H1 (cell line): ENCODE results near the gene TXNDC5. TPM values are rescaled to one million over a fixed set of nuclear protein-coding genes. Genes with fewer than 3 reads are reported as not detected.

Source experiments
- CTCF ChIA-PET: fragments of 300-600 bp; sonication (Branson Sonifier 250); formaldehyde crosslinking; loops from one replicate; lab custom pipeline; 2021; ENCODE audit not compliant: partially characterized antibody; lab: Charles Lee
- POLR2A ChIA-PET: fragments of 300-600 bp; sonication (Branson Sonifier 250); formaldehyde crosslinking; loops from one replicate; lab custom pipeline; 2021; ENCODE audit warnings: inconsistent platforms; ENCODE audit not compliant: partially characterized antibody; lab: Charles Lee
- DNase-seq, 2 experiments: peaks; one replicate each; pipeline versions ENCODE4 v3.0.0 to v3.0.0-alpha.2; 2010 to 2022; ENCODE audit warnings: low spot score in 2 of 2, low read depth in 1 of 2, mixed read lengths in 1 of 2
- FAIRE-seq: peaks from 2 replicates; lab custom pipeline; 2011; peaks lifted over from hg19 to GRCh38; lab: Jason Lieb, UNC
- H2AFZ ChIP-seq: 2 replicates; pipeline ENCODE4 v1.8.1; 2012; ENCODE audit warnings: low read length, inconsistent platforms
- H2AK5ac ChIP-seq: 2 replicates; pipeline ENCODE4 v1.6.1; 2013; ENCODE audit warnings: low read depth, low read length
- H2BK120ac ChIP-seq: replicated peaks from 2 replicates; pipeline ENCODE3; 2013; ENCODE audit warnings: low read depth, low read length, inconsistent platforms
- H2BK12ac ChIP-seq: 2 replicates; pipeline ENCODE4 v1.6.1; 2013; ENCODE audit warnings: low read depth, low read length
- H2BK15ac ChIP-seq: 2 replicates; pipeline ENCODE4 v1.6.1; 2013; ENCODE audit warnings: low read length
- H2BK20ac ChIP-seq: 2 replicates; pipeline ENCODE4 v1.6.1; 2013; ENCODE audit warnings: low read length
- H2BK5ac ChIP-seq: 2 replicates; pipeline ENCODE4 v1.6.1; 2013; ENCODE audit warnings: low read depth, low read length
- H3K14ac ChIP-seq: 2 replicates; pipeline ENCODE4 v1.6.1; 2013; ENCODE audit warnings: inconsistent platforms; ENCODE audit not compliant: insufficient read length
- H3K18ac ChIP-seq: 2 replicates; pipeline ENCODE4 v1.6.1; 2013; ENCODE audit warnings: low read length; ENCODE audit errors: extremely low read depth
- H3K23ac ChIP-seq: 2 replicates; pipeline ENCODE4 v1.6.1; 2013; ENCODE audit warnings: inconsistent platforms; ENCODE audit not compliant: insufficient read length
- H3K23me2 ChIP-seq: 2 replicates; pipeline ENCODE4 v1.6.1; 2013; ENCODE audit warnings: low read depth, low read length
- H3K27ac ChIP-seq: 2 replicates; pipeline ENCODE4 v1.6.1; 2011; ENCODE audit warnings: low read depth, low read length, inconsistent platforms
- H3K27me3 ChIP-seq, 4 experiments: replicated peaks in 1 of 4; 1 replicate in 1 of 4; 2 replicates in 3 of 4; pipeline versions ENCODE4 v1.6.1 to v1.8.1; 2011 to 2013; ENCODE audit warnings: low read length in 3 of 4, mild to moderate bottlenecking in 3 of 4, inconsistent platforms in 2 of 4, mixed read lengths in 2 of 4, moderate library complexity in 1 of 4; ENCODE audit not compliant: control insufficient read depth in 3 of 4, insufficient read depth in 3 of 4; ENCODE audit errors: extremely low read depth in 1 of 4
- H3K36me3 ChIP-seq, 4 experiments: 2 replicates each; pipeline versions ENCODE4 v1.6.1 to v1.8.1; 2011 to 2013; ENCODE audit warnings: mild to moderate bottlenecking in 4 of 4, low read length in 3 of 4, moderate library complexity in 2 of 4, control low read depth in 1 of 4, inconsistent platforms in 1 of 4; ENCODE audit not compliant: insufficient read depth in 4 of 4, control insufficient read depth in 2 of 4
- H3K4ac ChIP-seq: replicated peaks from 2 replicates; pipeline ENCODE3; 2013; ENCODE audit warnings: low read length, low read depth, mixed read lengths, inconsistent platforms; ENCODE audit not compliant: insufficient read length
- H3K4me1 ChIP-seq, 4 experiments: replicated peaks in 1 of 4; 1 replicate in 1 of 4; 2 replicates in 3 of 4; pipeline versions ENCODE4 v1.6.1 to v1.8.1; 2011 to 2013; ENCODE audit warnings: low read length in 3 of 4, inconsistent platforms in 2 of 4, mixed read lengths in 1 of 4; ENCODE audit not compliant: insufficient read depth in 4 of 4, control insufficient read depth in 3 of 4
- H3K4me2 ChIP-seq, 2 experiments: 2 replicates each; pipeline versions ENCODE4 v1.6.1 to v1.8.1; 2011 to 2013; ENCODE audit warnings: low read depth in 2 of 2, low read length in 2 of 2, control low read depth in 1 of 2, inconsistent platforms in 1 of 2, mild to moderate bottlenecking in 1 of 2; ENCODE audit not compliant: insufficient read depth in 1 of 2
- H3K4me3 ChIP-seq, 4 experiments: fragments of 200-600, 300-600 bp in 1 of 4; sonication (generic), shearing (Covaris generic), sonication (Bioruptor Twin) in 1 of 4; 2 replicates each; pipeline versions ENCODE4 v1.5.1 to v1.8.1; 2011 to 2016; ENCODE audit warnings: low read length in 4 of 4, low read depth in 3 of 4, control low read depth in 2 of 4, inconsistent platforms in 2 of 4, mild to moderate bottlenecking in 2 of 4, mixed read lengths in 1 of 4, moderate library complexity in 1 of 4; ENCODE audit not compliant: insufficient read depth in 2 of 4; ENCODE audit errors: extremely low read depth in 1 of 4
- H3K56ac ChIP-seq: replicated peaks from 2 replicates; pipeline ENCODE3; 2013; ENCODE audit warnings: low read depth, mild to moderate bottlenecking, mixed read lengths, low read length, inconsistent platforms; ENCODE audit not compliant: insufficient read length
- H3K79me1 ChIP-seq: 2 replicates; pipeline ENCODE4 v1.6.1; 2013; ENCODE audit warnings: low read depth, low read length, control low read depth
- H3K79me2 ChIP-seq, 2 experiments: 2 replicates each; pipeline versions ENCODE4 v1.6.1 to v1.8.1; 2012 to 2013; ENCODE audit warnings: low read length in 2 of 2, mild to moderate bottlenecking in 2 of 2, inconsistent platforms in 1 of 2; ENCODE audit not compliant: insufficient read depth in 2 of 2, control insufficient read depth in 1 of 2
- H3K9ac ChIP-seq, 4 experiments: replicated peaks in 1 of 4; 1 replicate in 1 of 4; 2 replicates in 3 of 4; pipeline versions ENCODE4 v1.6.1 to v1.8.1; 2011 to 2013; ENCODE audit warnings: low read depth in 3 of 4, low read length in 3 of 4, control low read depth in 2 of 4, mild to moderate bottlenecking in 2 of 4, moderate library complexity in 2 of 4, inconsistent platforms in 1 of 4; ENCODE audit errors: extremely low read depth in 1 of 4
- H3K9me3 ChIP-seq, 2 experiments: 2 replicates each; pipeline versions ENCODE4 v1.6.1 to v1.8.1; 2012 to 2013; ENCODE audit warnings: mild to moderate bottlenecking in 2 of 2, moderate library complexity in 2 of 2, control low read depth in 1 of 2, inconsistent platforms in 1 of 2, low read depth in 1 of 2, low read length in 1 of 2, mixed read lengths in 1 of 2; ENCODE audit not compliant: insufficient read depth in 2 of 2
- H4K20me1 ChIP-seq, 2 experiments: replicated peaks in 1 of 2; 2 replicates each; pipeline versions ENCODE3 to v1.8.1; 2011 to 2013; ENCODE audit warnings: inconsistent platforms in 2 of 2, low read length in 2 of 2, mild to moderate bottlenecking in 1 of 2; ENCODE audit not compliant: insufficient read depth in 2 of 2, control insufficient read depth in 1 of 2
- H4K5ac ChIP-seq: 2 replicates; pipeline ENCODE4 v1.6.1; 2013; ENCODE audit warnings: low read length, low read depth, mixed read lengths, inconsistent platforms; ENCODE audit not compliant: insufficient read length
- H4K8ac ChIP-seq: 2 replicates; pipeline ENCODE4 v1.8.0; 2013; ENCODE audit warnings: mild to moderate bottlenecking, moderate library complexity, low read length, inconsistent platforms; ENCODE audit not compliant: insufficient read depth; ENCODE audit errors: extremely low read depth
- H4K91ac ChIP-seq: replicated peaks from 2 replicates; pipeline ENCODE3; 2013; ENCODE audit warnings: low read length, mixed read lengths, inconsistent platforms; ENCODE audit not compliant: insufficient read length
- CBX5 ChIP-seq: fragments of 300-800, 300-1000 bp; sonication (generic); IDR thresholded peaks from 2 replicates; pipeline ENCODE4 v1.7.1; 2016; ENCODE audit warnings: antibody characterized with exemption, low read length, low read depth
- FOSL1 ChIP-seq: IDR thresholded peaks from 2 replicates; pipeline ENCODE4 v1.6.1; 2011; ENCODE audit warnings: mild to moderate bottlenecking, low read depth, low read length, moderate library complexity; ENCODE audit not compliant: insufficient read depth
- KDM5A ChIP-seq: fragments of 200-600 bp; IDR thresholded peaks from 2 replicates; pipeline ENCODE4 v1.7.1; 2012; ENCODE audit warnings: mild to moderate bottlenecking, low read length, inconsistent platforms, mixed read lengths
- MAFK ChIP-seq: IDR thresholded peaks from 2 replicates; pipeline ENCODE4 v1.6.1; 2012; ENCODE audit warnings: low read depth, mild to moderate bottlenecking, improper control_type of control experiment, low read length
- RAD21 ChIP-seq, 2 experiments: IDR thresholded peaks in 1 of 2; conservative IDR thresholded peaks in 1 of 2; 2 replicates each; pipeline ENCODE4 v1.6.1; 2011; ENCODE audit warnings: low read depth in 2 of 2, low read length in 2 of 2, improper control_type of control experiment in 1 of 2, inconsistent platforms in 1 of 2, mild to moderate bottlenecking in 1 of 2, moderate library complexity in 1 of 2
- SIRT6 ChIP-seq: IDR thresholded peaks from one replicate; pipeline ENCODE4 v1.7.1; 2012; ENCODE audit warnings: low read length, inconsistent platforms
- SP1 ChIP-seq: IDR thresholded peaks from 2 replicates; pipeline ENCODE4 v1.6.1; 2011; ENCODE audit warnings: low read depth, low read length
- SP2 ChIP-seq: IDR thresholded peaks from 2 replicates; pipeline ENCODE4 v1.6.1; 2012; ENCODE audit warnings: mild to moderate bottlenecking, low read length, inconsistent platforms
- SP4 ChIP-seq: IDR thresholded peaks from 2 replicates; pipeline ENCODE4 v1.6.1; 2012; ENCODE audit warnings: low read length, inconsistent platforms
- SUZ12 ChIP-seq: fragments of 200-600 bp; sonication (generic); IDR thresholded peaks from 2 replicates; pipeline ENCODE4 v1.6.1; 2012; ENCODE audit warnings: mild to moderate bottlenecking, inconsistent platforms, low read length, moderate library complexity, mixed read lengths
- TAF1 ChIP-seq: IDR thresholded peaks from 2 replicates; pipeline ENCODE4 v1.6.1; 2011; ENCODE audit warnings: mild to moderate bottlenecking, low read depth, low read length
- TAF7 ChIP-seq: optimal IDR thresholded peaks from 2 replicates; pipeline ENCODE3; 2011; ENCODE audit warnings: low read depth, mild to moderate bottlenecking, inconsistent platforms, low read length, moderate library complexity, borderline replicate concordance
- YY1 ChIP-seq: IDR thresholded peaks from 2 replicates; pipeline ENCODE4 v1.6.1; 2011; ENCODE audit warnings: low read depth, mild to moderate bottlenecking, low read length
- WGBS, 2 experiments: shearing (Covaris generic) in 1 of 2; methylation state at CpG; one replicate each; pipeline versions ENCODE4 v1.1.6 to v1.1.7; 2013 to 2015; ENCODE audit warnings: low lambda C conversion rate in 2 of 2, mixed read lengths in 2 of 2, inconsistent platforms in 1 of 2, low coverage in 1 of 2, missing lambda C conversion rate in 1 of 2; ENCODE audit not compliant: insufficient replicate concordance in 2 of 2, insufficient coverage in 1 of 2, insufficient read length in 1 of 2; ENCODE audit errors: extremely low coverage in 1 of 2, missing lambda C conversion rate in 1 of 2; 5-methylcytosine and 5-hydroxymethylcytosine counted together
- polyA plus RNA-seq, 7 experiments: library from polyadenylated mRNA; depleted of rRNA in 3 of 7; stranded (reverse) in 5 of 7; unstranded in 2 of 7; fragments of >200 nt in 5 of 7; fragments of 200-250 nt in 2 of 7; gene quantifications; 1 replicate in 5 of 7; 2 replicates in 1 of 7; 4 replicates in 1 of 7; pipeline versions ENCODE4 v1.2.1 to v1.2.3, GENCODE V29; 2011 to 2013; ENCODE audit warnings: missing spikeins in 2 of 7, mixed read lengths in 2 of 7
- total RNA-seq: library from RNA; stranded (reverse); fragmentation: NEBNext Ultra II Directional; extraction: Animal tissue kit (Norgen Biotek cat#: 25700); gene quantifications from 2 replicates; pipeline ENCODE4 v1.2.1, GENCODE V29; 2021
- TF ChIP-seq, protein P1 (sequence below): IDR thresholded peaks from 2 replicates; pipeline ENCODE4 v1.6.1; 2012; ENCODE audit warnings: low read length, inconsistent platforms

The TXNDC5 gene
- total and polyA plus RNA-seq, 2 of the 8 experiments (the other 6 are each of a cell fraction or from before 2014, with no cell fraction given), result 114 to 172 TPM

DNA sequence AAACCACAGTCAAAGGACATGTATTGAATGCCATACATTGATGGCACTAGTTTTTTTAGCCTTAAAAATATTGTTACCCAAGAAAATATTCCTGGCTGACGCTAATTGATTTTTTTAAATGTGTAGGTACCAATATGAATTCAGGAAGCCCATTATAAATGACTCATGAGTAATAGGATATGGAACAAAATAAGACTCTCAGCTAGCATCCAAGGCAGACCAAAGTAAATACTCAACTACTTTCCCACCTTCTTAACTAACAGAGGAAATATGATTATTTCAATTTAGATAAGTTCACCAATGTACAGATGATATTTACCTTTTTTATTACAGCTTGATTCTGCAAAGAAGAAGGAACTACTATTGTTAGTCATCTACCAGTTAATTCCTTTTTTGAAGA is 43.2 kb upstream of the TXNDC5 start:
- ChIA-PET CTCF (interaction anchor here (1.6 kb wide), 1 partner anchor 14 kb away, joined by 3 read pairs; no protein-coding TSS in a partner anchor), POLR2A (no interaction called here)
- no peak for TF ChIP-seq YY1
- TF ChIP-seq SP4, result no peak
- TF ChIP-seq SP2, result no peak
- no peak for TF ChIP-seq SP1
- no peak for TF ChIP-seq TAF1
- TF ChIP-seq SIRT6, result no peak
- TF ChIP-seq KDM5A, result no peak
- no peak for TF ChIP-seq SUZ12
- TF ChIP-seq MAFK, result no peak
- TF ChIP-seq RAD21 (IDR thresholded peaks at IDR 0.05 in 1 of 2, conservative IDR thresholded peaks at IDR 0.05 in 1 of 2; ENCODE audit: low read depth in 2 of 2, low read length in 2 of 2), result no peak
- no peak for TF ChIP-seq TAF7
- no peak for TF ChIP-seq CBX5
- TF ChIP-seq FOSL1, result no peak
- TF ChIP-seq, protein P1, sequence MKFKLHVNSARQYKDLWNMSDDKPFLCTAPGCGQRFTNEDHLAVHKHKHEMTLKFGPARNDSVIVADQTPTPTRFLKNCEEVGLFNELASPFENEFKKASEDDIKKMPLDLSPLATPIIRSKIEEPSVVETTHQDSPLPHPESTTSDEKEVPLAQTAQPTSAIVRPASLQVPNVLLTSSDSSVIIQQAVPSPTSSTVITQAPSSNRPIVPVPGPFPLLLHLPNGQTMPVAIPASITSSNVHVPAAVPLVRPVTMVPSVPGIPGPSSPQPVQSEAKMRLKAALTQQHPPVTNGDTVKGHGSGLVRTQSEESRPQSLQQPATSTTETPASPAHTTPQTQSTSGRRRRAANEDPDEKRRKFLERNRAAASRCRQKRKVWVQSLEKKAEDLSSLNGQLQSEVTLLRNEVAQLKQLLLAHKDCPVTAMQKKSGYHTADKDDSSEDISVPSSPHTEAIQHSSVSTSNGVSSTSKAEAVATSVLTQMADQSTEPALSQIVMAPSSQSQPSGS, result no peak

More for the DNA sequence above, 43.2 kb upstream of the TXNDC5 start:
- Histone ChIP-seq H3K18ac (no peak overlapping the region), H3K14ac (no peak overlapping the region), H3K4me3 (no peak overlapping the region), H3K4me1 (no peaks in the 10 kb centered on the region), H3K56ac (no peak overlapping the region), H2AK5ac (no peak overlapping the region), H2BK15ac (no peak overlapping the region), H3K4ac (no peak overlapping the region), H3K27me3 (no peaks in the 10 kb centered on the region), H3K79me1 (no peaks in the 10 kb centered on the region), H4K20me1 (no peaks in the 10 kb centered on the region), H3K27ac (no peak overlapping the region), H2AFZ (no peak overlapping the region), H3K23me2 (no peaks in the 10 kb centered on the region), H2BK5ac (no peak overlapping the region), H4K8ac (no peak overlapping the region), H4K5ac (no peak overlapping the region), H3K4me2 (no peak overlapping the region), H2BK12ac (no peak overlapping the region), H3K36me3 (no peaks in the 10 kb centered on the region), H3K79me2 (no peaks in the 10 kb centered on the region), H3K9me3 (peaks cover 10% of the 10 kb centered on the region in 2 experiments; a peak in 3 of 4 replicates), H3K23ac (no peak overlapping the region), H3K9ac (no peak overlapping the region), H2BK20ac (no peak overlapping the region), H2BK120ac (no peak overlapping the region), H4K91ac (no peak overlapping the region)
- DNase-seq (no peak), FAIRE-seq (no peak)
- 85% methylated on average over 1 of the region's 1 CpG; no CpG with 5 or more reads in 1 of the 2 experiments for WGBS, 2 experiments
